HCT116 (cell line): Measurements from ENCODE around the gene MS4A12. TPM values are rescaled to one million over a fixed set of nuclear protein-coding genes. Genes with fewer than 3 reads are reported as not detected.
"Not testable (repeated sequence)": the region's sequence is repeated elsewhere in the genome, so short reads cannot be mapped to it uniquely, and the experiment has no call there.

Experiments
- ATAC-seq: fragments of 200-7000 bp; cut with Tn5 transposase; 2 replicates; pipeline ENCODE4 v1.9.1; 2020; ENCODE audit warnings: mild to moderate bottlenecking, moderate library complexity
- BruUV-seq: library from RNA; stranded (reverse); fragments of 400-500 nt; replicated peaks from 2 replicates; lab custom pipeline; 2021; lab: Mats Ljungman, UMichigan
- CTCF ChIA-PET: fragments of 300-600 bp; sonication (Branson Sonifier 250); formaldehyde crosslinking; loops from one replicate; lab custom pipeline; 2021; ENCODE audit warnings: antibody characterized with exemption; lab: Charles Lee
- POLR2A ChIA-PET: fragments of 300-600, 350-600 bp; sonication (Branson Sonifier 250); formaldehyde crosslinking; loops from one replicate; lab custom pipeline; 2021; ENCODE audit warnings: antibody characterized with exemption; lab: Charles Lee
- RAD21 ChIA-PET, 2 experiments: fragments of 300-600 bp; sonication (Branson Sonifier 250); formaldehyde crosslinking; loops; one replicate each; lab custom pipeline; 2023; ENCODE audit warnings: low total read pairs in 2 of 2; ENCODE audit not compliant: uncharacterized antibody in 2 of 2, unreplicated experiment in 2 of 2, low non-redundant PET in 1 of 2; lab: Charles Lee
- DNase-seq: peaks from one replicate; pipeline ENCODE4 v3.0.0-alpha.2; 2010; ENCODE audit warnings: low read depth, low spot score
- H2AFZ ChIP-seq: fragments of 200-600 bp; shearing (Covaris generic), sonication (generic); 2 replicates; pipeline ENCODE4 v1.6.1; 2017; ENCODE audit warnings: low read depth, mixed run types, mixed read lengths, antibody characterized with exemption, low read length; ENCODE audit not compliant: poor library complexity, severe bottlenecking
- H3K27ac ChIP-seq: 2 replicates; pipeline ENCODE4 v1.5.1; 2012; ENCODE audit warnings: low read depth, low read length
- H3K27me3 ChIP-seq: fragments of 200-600 bp; sonication (generic); 2 replicates; pipeline ENCODE4 v1.6.1; 2016; ENCODE audit warnings: mixed run types, low read length, mixed read lengths; ENCODE audit not compliant: insufficient read depth
- H3K36me3 ChIP-seq, 2 experiments: fragments of 200-500 bp in 1 of 2; fragments of 200-600 bp in 1 of 2; sonication (Bioruptor generic) in 1 of 2; sonication (generic) in 1 of 2; 2 replicates each; pipeline versions ENCODE4 v1.5.1 to v1.6.1; 2014 to 2016; ENCODE audit warnings: low read length in 2 of 2, inconsistent platforms in 1 of 2, mixed read lengths in 1 of 2, mixed run types in 1 of 2; ENCODE audit not compliant: insufficient read depth in 2 of 2, control insufficient read depth in 1 of 2
- H3K4me1 ChIP-seq, 2 experiments: fragments of 200-600 bp in 1 of 2; sonication (generic) in 1 of 2; 2 replicates each; pipeline versions ENCODE4 v1.5.1 to v1.6.1; 2012 to 2017; ENCODE audit warnings: low read length in 2 of 2, inconsistent platforms in 1 of 2, mild to moderate bottlenecking in 1 of 2, mixed read lengths in 1 of 2, mixed run types in 1 of 2, moderate library complexity in 1 of 2; ENCODE audit not compliant: insufficient read depth in 2 of 2, control insufficient read depth in 1 of 2
- H3K4me2 ChIP-seq: fragments of 200-600 bp; sonication (generic); 2 replicates; pipeline ENCODE4 v1.6.1; 2017; ENCODE audit warnings: mixed run types, low read length, mixed read lengths
- H3K4me3 ChIP-seq, 2 experiments: fragments of 200-600 bp in 1 of 2; sonication (generic) in 1 of 2; replicated peaks in 1 of 2; 2 replicates each; pipeline ENCODE4 v1.5.1; 2011 to 2016; ENCODE audit warnings: low read length in 2 of 2, control low read depth in 1 of 2, low read depth in 1 of 2, mild to moderate bottlenecking in 1 of 2, mixed read lengths in 1 of 2, mixed run types in 1 of 2
- H3K79me2 ChIP-seq: fragments of 200-600 bp; sonication (generic); 2 replicates; pipeline ENCODE4 v1.6.1; 2017; ENCODE audit warnings: mild to moderate bottlenecking, mixed run types, low read length, moderate library complexity, mixed read lengths; ENCODE audit not compliant: insufficient read depth
- H3K9ac ChIP-seq: fragments of 200-600 bp; sonication (generic); 2 replicates; pipeline ENCODE4 v1.6.1; 2016; ENCODE audit warnings: low read length, mixed read lengths
- H3K9me2 ChIP-seq: fragments of 200-600 bp; sonication (generic), shearing (Covaris generic); 2 replicates; pipeline ENCODE4 v1.6.1; 2017; ENCODE audit warnings: mixed run types, mild to moderate bottlenecking, moderate library complexity; ENCODE audit not compliant: insufficient read depth
- H3K9me3 ChIP-seq, 2 experiments: fragments of 200-500 bp in 1 of 2; fragments of 200-600 bp in 1 of 2; sonication (Bioruptor generic) in 1 of 2; sonication (generic) in 1 of 2; 2 replicates each; pipeline ENCODE4 v1.6.1; 2014 to 2017; ENCODE audit warnings: low read length in 2 of 2, mixed read lengths in 2 of 2, inconsistent platforms in 1 of 2, low read depth in 1 of 2, mild to moderate bottlenecking in 1 of 2, mixed run types in 1 of 2, moderate library complexity in 1 of 2; ENCODE audit not compliant: control insufficient read depth in 1 of 2, insufficient read depth in 1 of 2
- H4K20me1 ChIP-seq: fragments of 200-600 bp; sonication (generic), shearing (Covaris generic); 2 replicates; pipeline ENCODE4 v1.6.1; 2017; ENCODE audit warnings: mixed run types, mild to moderate bottlenecking, moderate library complexity; ENCODE audit not compliant: insufficient read depth
- ATF3 ChIP-seq: IDR thresholded peaks from 2 replicates; pipeline ENCODE4 v1.6.1; 2012
- CTCF ChIP-seq, 3 experiments: fragments of 200-600 bp in 1 of 3; sonication (generic) in 1 of 3; IDR thresholded peaks in 2 of 3; conservative IDR thresholded peaks in 1 of 3; 2 replicates each; pipeline ENCODE4 v1.5.1; 2012 to 2017; ENCODE audit warnings: low read depth in 2 of 3, low read length in 2 of 3, antibody characterized with exemption in 1 of 3, borderline replicate concordance in 1 of 3, control low read depth in 1 of 3, mild to moderate bottlenecking in 1 of 3, mixed read lengths in 1 of 3, mixed run types in 1 of 3, moderate library complexity in 1 of 3; ENCODE audit not compliant: insufficient read depth in 1 of 3
- EGR1 ChIP-seq: IDR thresholded peaks from 2 replicates; pipeline ENCODE4 v1.6.1; 2012; ENCODE audit warnings: low read depth
- EZH2 ChIP-seq: fragments of 200-600 bp; sonication (generic); IDR thresholded peaks from 2 replicates; pipeline ENCODE4 v1.6.1; 2017; ENCODE audit warnings: antibody characterized with exemption, mixed run types
- EZH2phosphoT487 ChIP-seq: fragments of 200-600 bp; IDR thresholded peaks from 2 replicates; pipeline ENCODE4 v1.6.1; 2018; ENCODE audit warnings: antibody characterized with exemption, borderline replicate concordance
- JUND ChIP-seq: IDR thresholded peaks from 2 replicates; pipeline ENCODE4 v1.6.1; 2012
- MAX ChIP-seq: IDR thresholded peaks from 2 replicates; pipeline ENCODE4 v1.6.1; 2012
- RAD21 ChIP-seq: IDR thresholded peaks from 2 replicates; pipeline ENCODE4 v1.6.1; 2012; ENCODE audit warnings: low read depth, mild to moderate bottlenecking
- SIN3A ChIP-seq: IDR thresholded peaks from 2 replicates; pipeline ENCODE4 v1.6.1; 2012; ENCODE audit warnings: low read depth
- SRF ChIP-seq: IDR thresholded peaks from 2 replicates; pipeline ENCODE4 v1.6.1; 2012; ENCODE audit warnings: low read depth
- TCF7L2 ChIP-seq: IDR thresholded peaks from 2 replicates; pipeline ENCODE4 v1.7.0; 2011; ENCODE audit warnings: borderline replicate concordance, inconsistent platforms; ENCODE audit not compliant: insufficient read depth, insufficient read length; ENCODE audit errors: extremely low read depth
- YY1 ChIP-seq: IDR thresholded peaks from 2 replicates; pipeline ENCODE4 v1.6.1; 2011; ENCODE audit warnings: low read length, low read depth, moderate library complexity, mild to moderate bottlenecking; ENCODE audit not compliant: insufficient replicate concordance; ENCODE audit errors: extremely low read depth
- ZBTB33 ChIP-seq: IDR thresholded peaks from 2 replicates; pipeline ENCODE4 v1.6.1; 2011; ENCODE audit warnings: mild to moderate bottlenecking, low read length, moderate library complexity; ENCODE audit not compliant: insufficient replicate concordance; ENCODE audit errors: extremely low read depth
- intact Hi-C: fragments of 100-400 bp; cut with micrococcal nuclease; formaldehyde crosslinking; loops from 2 replicates; pipeline ENCODE4 v1.10.0; 2022
- total RNA-seq: library from RNA; stranded (reverse); gene quantifications from one replicate; pipeline ENCODE4 v1.2.1, GENCODE V29; 2021; ENCODE audit not compliant: unreplicated experiment

MS4A12 gene
- total RNA-seq, 1 experiment from 2014 or later = not detected

GRCh38 chr11:60504219-60504905 lies 11.8 kb downstream of the MS4A12 start:
- CTCF ChIA-PET = no interaction called here
- H3K36me3 ChIP-seq = no peaks in the 10 kb centered on the region
- H3K4me1 ChIP-seq = no peaks in the 10 kb centered on the region
- BruUV-seq = no TSS peak
- no peaks in the 10 kb centered on the region for H3K79me2 ChIP-seq
- DNase-seq = no peak
- TF ChIP-seq JUND = no peak
- TF ChIP-seq RAD21 = no peak
- no peak for TF ChIP-seq SIN3A
- no peak for TF ChIP-seq ATF3
- no peak for TF ChIP-seq TCF7L2
- TF ChIP-seq ZBTB33 = no peak
- TF ChIP-seq EZH2 = no peak
- no peak for TF ChIP-seq EZH2phosphoT487
- no peak for TF ChIP-seq SRF
- no peak for TF ChIP-seq YY1
- no peak for TF ChIP-seq MAX
- TF ChIP-seq CTCF (IDR thresholded peaks at IDR 0.05 in 2 of 3, conservative IDR thresholded peaks at IDR 0.05 in 1 of 3; ENCODE audit: borderline replicate concordance in 1 of 3, insufficient read depth in 1 of 3, low read depth in 2 of 3, low read length in 2 of 3) = no peak
- TF ChIP-seq EGR1 = no peak
- no peaks in the 10 kb centered on the region for H3K9me2 ChIP-seq
- RAD21 ChIA-PET = no interaction called here
- H3K4me2 ChIP-seq = no peak overlapping the region
- intact Hi-C loops = no loop called here
- no peaks in the 10 kb centered on the region for H4K20me1 ChIP-seq
- H3K9ac ChIP-seq = no peak overlapping the region
- ATAC-seq = no peak
- no peak overlapping the region for H3K27ac ChIP-seq
- H3K4me3 ChIP-seq = no peak overlapping the region
- POLR2A ChIA-PET = no interaction called here
- H3K27me3 ChIP-seq = no peaks in the 10 kb centered on the region
- H2AFZ ChIP-seq = no peak overlapping the region
- no peaks in the 10 kb centered on the region for H3K9me3 ChIP-seq

- POLR2A ChIA-PET, H3K27ac ChIP-seq, H3K36me3 ChIP-seq, H3K9me3 ChIP-seq, H2AFZ ChIP-seq, H3K9ac ChIP-seq, BruUV-seq, H3K4me3 ChIP-seq, H3K4me2 ChIP-seq, DNase-seq, H3K27me3 ChIP-seq, H4K20me1 ChIP-seq, H3K79me2 ChIP-seq, ATAC-seq, RAD21 ChIA-PET, intact Hi-C loops, H3K4me1 ChIP-seq, H3K9me2 ChIP-seq, CTCF ChIA-PET: not testable (repeated sequence)
Observed at GRCh38 chr11:60509609-60510008, 17.0 kb downstream of the MS4A12 start.
